Measurements from ENCODE around the gene PDE1C. TPM values are rescaled to one million over a fixed set of nuclear protein-coding genes. Genes with fewer than 3 reads are reported as not detected.
"Not testable (repeated sequence)": the region's sequence is repeated elsewhere in the genome, so short reads cannot be mapped to it uniquely, and the experiment has no call there.

Gene PDE1C
- total RNA-seq, 4 donors from 2014 or later: 0.19 to 14.5 (median 2.9) TPM

DNA sequence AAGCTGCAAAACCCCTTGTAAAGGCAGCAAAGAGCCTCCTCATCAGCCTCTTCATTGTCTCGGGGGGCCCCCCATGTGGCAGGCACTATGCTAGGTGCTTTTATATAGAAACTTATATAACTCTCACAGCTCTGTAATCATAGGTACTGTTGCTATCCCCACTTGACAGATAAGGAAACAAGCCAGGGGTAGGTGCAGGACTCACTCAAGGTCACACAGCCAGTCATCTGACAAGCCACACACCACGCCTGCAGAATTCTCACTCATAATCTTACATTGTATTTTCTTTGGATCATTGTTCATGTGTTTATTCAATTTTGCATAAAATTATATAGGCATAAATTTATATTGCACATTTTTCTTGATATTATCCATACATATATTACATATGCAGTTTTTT is 217.7 kb downstream of the PDE1C start:
- DNase-seq: no peak
- intact Hi-C loops (cut with DNase I): no loop called here
- Histone ChIP-seq H3K4me1 (no peaks in the 10 kb centered on the region), H3K27ac (no peak overlapping the region), H3K4me3 (no peak overlapping the region), H3K9me3 (no peaks in the 10 kb centered on the region), H3K27me3 (no peaks in the 10 kb centered on the region), H3K36me3 (no peaks in the 10 kb centered on the region)
- 83 to 86% methylated on average over 2 of the region's 2 CpGs for WGBS, 2 donors
- TF ChIP-seq POLR2A (IDR thresholded peaks at IDR 0.05): no peak

- no peak for TF ChIP-seq POLR2A (IDR thresholded peaks at IDR 0.05)
- no peak for TF ChIP-seq CTCF (IDR thresholded peaks at IDR 0.05)
- intact Hi-C loops (cut with DNase I): no loop called here
- Histone ChIP-seq H3K4me3 (no peak overlapping the region), H3K27ac (no peak overlapping the region), H3K4me1 (no peaks in the 10 kb centered on the region), H3K36me3 (no peaks in the 10 kb centered on the region), H3K27me3 (no peaks in the 10 kb centered on the region), H3K9me3 (no peaks in the 10 kb centered on the region)
- WGBS, 2 donors: 52 to 65% methylated on average over 2 of the region's 2 CpGs
- DNase-seq: no peak
Observed at GRCh38 chr7:31851119-31851518, 219.1 kb downstream of the PDE1C start.

DNA sequence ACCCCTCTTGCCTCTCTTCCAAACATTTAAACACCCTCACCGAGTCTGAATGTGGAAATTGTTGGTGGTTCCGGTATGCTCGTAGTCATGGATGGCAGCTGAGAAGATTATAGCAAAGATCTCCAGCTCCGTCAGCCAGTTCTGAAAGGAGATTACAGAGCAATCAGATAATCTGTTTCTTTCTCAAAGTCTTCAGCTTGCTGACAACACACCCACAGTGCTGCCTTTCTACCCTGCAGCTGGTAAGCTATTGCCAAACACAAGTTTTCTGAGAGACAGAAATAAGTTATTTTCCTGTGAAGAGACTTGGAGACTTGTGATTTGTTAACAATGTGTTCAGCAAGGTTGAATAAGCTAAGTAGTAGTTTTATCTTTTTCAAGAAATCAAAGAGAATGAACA is 219.6 kb downstream of the PDE1C start:
- TF ChIP-seq CTCF (IDR thresholded peaks at IDR 0.05) (no peak), POLR2A (IDR thresholded peaks at IDR 0.05) (no peak)
- intact Hi-C loops (cut with DNase I): no loop called here
- WGBS, 2 donors: 89 to 93% methylated on average over 4 of the region's 4 CpGs

DNA sequence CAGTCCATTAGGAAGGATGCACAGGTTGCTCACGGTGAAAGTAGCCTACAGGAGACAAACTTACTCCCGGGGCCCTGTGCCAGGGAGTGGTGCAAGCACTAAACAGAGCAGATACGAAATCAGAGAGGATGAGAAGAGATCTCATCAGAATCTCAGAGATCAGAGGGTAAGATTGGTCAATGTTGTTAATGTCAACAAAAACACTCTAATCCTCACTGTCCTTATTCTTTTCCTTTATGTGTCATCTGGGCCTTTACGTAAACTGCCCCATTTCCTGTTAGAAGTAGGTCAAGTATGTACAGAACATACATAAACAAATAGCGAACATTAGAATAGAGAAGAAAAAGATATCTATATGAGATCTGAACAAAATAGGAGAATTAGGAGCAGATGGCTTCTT is 220.1 kb downstream of the PDE1C start:
- intact Hi-C loops (cut with DNase I): no loop called here

More for the DNA sequence above, 219.6 kb downstream of the PDE1C start:
- Histone ChIP-seq H3K9me3 (no peaks in the 10 kb centered on the region), H3K4me1 (no peaks in the 10 kb centered on the region), H3K27ac (no peak overlapping the region), H3K36me3 (no peaks in the 10 kb centered on the region), H3K4me3 (no peak overlapping the region), H3K27me3 (no peaks in the 10 kb centered on the region)
- no peak for DNase-seq

GRCh38 chr7:31835471-31835870 is 234.7 kb downstream of the PDE1C start:
- Histone ChIP-seq H3K27me3 (no peaks in the 10 kb centered on the region), H3K27ac (no peak overlapping the region), H3K4me3 (no peak overlapping the region), H3K9me3 (no peaks in the 10 kb centered on the region), H3K4me1 (no peaks in the 10 kb centered on the region), H3K36me3 (no peaks in the 10 kb centered on the region)
- WGBS, 2 donors: 83 to 84% methylated on average over 4 of the region's 4 CpGs
- intact Hi-C loops (cut with DNase I): no loop called here
- no peak for TF ChIP-seq POLR2A (IDR thresholded peaks at IDR 0.05)
- TF ChIP-seq CTCF (IDR thresholded peaks at IDR 0.05): no peak
- DNase-seq: no peak

More for the DNA sequence above, 220.1 kb downstream of the PDE1C start:
- Histone ChIP-seq H3K9me3 (peaks cover 0 to 3% (median 0%) of the 10 kb centered on the region in 3 donors), H3K4me1 (no peaks in the 10 kb centered on the region), H3K27me3 (no peaks in the 10 kb centered on the region), H3K4me3 (no peak overlapping the region), H3K27ac (no peak overlapping the region), H3K36me3 (no peaks in the 10 kb centered on the region)
- DNase-seq: no peak
- 76 to 85% methylated on average over 5 of the region's 5 CpGs for WGBS, 2 donors
- TF ChIP-seq CTCF (IDR thresholded peaks at IDR 0.05) (no peak), POLR2A (IDR thresholded peaks at IDR 0.05) (no peak)

DNA sequence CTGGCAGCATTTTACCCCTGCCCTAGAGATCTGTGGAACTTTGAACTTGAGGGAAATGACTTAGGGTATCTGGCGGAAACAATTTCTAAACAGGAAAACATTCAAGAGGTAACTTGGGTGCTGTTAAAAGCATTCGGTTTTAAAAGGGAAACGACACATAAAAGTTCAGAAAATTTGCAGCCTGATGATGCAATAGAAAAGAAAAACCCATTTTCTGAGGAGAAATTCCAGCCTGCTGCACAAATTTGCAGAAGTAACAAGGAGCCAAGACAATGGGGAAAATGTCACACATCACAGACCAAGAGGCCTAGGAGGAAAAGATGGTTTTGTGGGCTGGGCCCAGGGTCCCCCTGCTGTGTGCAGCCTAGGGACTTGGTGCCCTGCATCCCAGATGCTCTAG is 236.6 kb downstream of the PDE1C start:
- 61 to 71% methylated on average over 3 of the region's 3 CpGs for WGBS, 2 donors
- DNase-seq; H3K27me3 ChIP-seq; intact Hi-C loops (cut with DNase I); H3K36me3 ChIP-seq; H3K27ac ChIP-seq; H3K4me3 ChIP-seq; H3K4me1 ChIP-seq; H3K9me3 ChIP-seq: not testable (repeated sequence)
